ENCODE measurements around the gene FARP1.

GRCh38 chr13:98447130-98447529 is 304.2 kb downstream of the FARP1 start:
- TF ChIP-seq CBX5 (IDR thresholded peaks at IDR 0.05; ENCODE audit: low read depth) = no peak
- TF ChIP-seq ATF3 (IDR thresholded peaks at IDR 0.05; ENCODE audit: borderline replicate concordance, extremely low read depth, low read depth, low read length) = no peak
- TF ChIP-seq SPI1 (IDR thresholded peaks at IDR 0.05; ENCODE audit: borderline replicate concordance, insufficient read depth, low read depth, low read length) = no peak
- TF ChIP-seq BHLHE40 (IDR thresholded peaks at IDR 0.05; ENCODE audit: borderline replicate concordance in 1 of 2, low read depth in 2 of 2, low read length in 1 of 2) = no peak
- no peak for TF ChIP-seq MAX (IDR thresholded peaks at IDR 0.05; ENCODE audit: low read depth, low read length)
- TF ChIP-seq NR2C2 (IDR thresholded peaks at IDR 0.05; ENCODE audit: borderline replicate concordance, control insufficient read depth, insufficient read length, low read depth) = no peak
- no peak for TF ChIP-seq ZBTB33 (IDR thresholded peaks at IDR 0.05)
- TF ChIP-seq CTCF (IDR thresholded peaks at IDR 0.05 in 2 of 3, conservative IDR thresholded peaks at IDR 0.05 in 1 of 3; ENCODE audit: control insufficient read depth in 2 of 3, extremely low read depth in 1 of 3, insufficient read depth in 1 of 3, low read depth in 3 of 3, low read length in 3 of 3) = no peak
